ENCODE results near the gene CEP68.
"Not testable (repeated sequence)": the region's sequence is repeated elsewhere in the genome, so short reads cannot be mapped to it uniquely, and the experiment has no call there.

The CEP68 gene

GRCh38 chr2:65025453-65026123 is 30.6 kb upstream of the CEP68 start:
- no peaks in the 10 kb centered on the region for H3K27me3 Mint-ChIP-seq
- DNase-seq = no peak
- no peak overlapping the region for H3K27ac Mint-ChIP-seq
- peaks cover 29% of the 10 kb centered on the region for H3K36me3 Mint-ChIP-seq (ENCODE audit: low read depth)
- H3K9me3 Mint-ChIP-seq = no peaks in the 10 kb centered on the region
- H3K4me3 Mint-ChIP-seq = no peak overlapping the region
- H3K4me1 Mint-ChIP-seq (ENCODE audit: low read depth) = peaks cover 6% of the 10 kb centered on the region

GRCh38 chr2:65026154-65026553 is 30.1 kb upstream of the CEP68 start:
- Mint-ChIP-seq H3K4me1 (ENCODE audit: low read depth) (peaks cover 12% of the 10 kb centered on the region), H3K27ac (no peak overlapping the region)

GRCh38 chr2:65026704-65027464 is 29.3 kb upstream of the CEP68 start:
- Mint-ChIP-seq H3K9me3 (no peaks in the 10 kb centered on the region), H3K4me1 (ENCODE audit: low read depth) (peaks cover 19% of the 10 kb centered on the region), H3K27me3 (no peaks in the 10 kb centered on the region), H3K27ac (no peak overlapping the region), H3K4me3 (no peak overlapping the region), H3K36me3 (ENCODE audit: low read depth) (peaks cover 16% of the 10 kb centered on the region)
- no peak for DNase-seq

More at GRCh38 chr2:65026154-65026553, 30.1 kb upstream of the CEP68 start:
- no peak for DNase-seq
- H3K27me3 Mint-ChIP-seq = no peaks in the 10 kb centered on the region
- no peaks in the 10 kb centered on the region for H3K9me3 Mint-ChIP-seq
- no peak overlapping the region for H3K4me3 Mint-ChIP-seq
- peaks cover 24% of the 10 kb centered on the region for H3K36me3 Mint-ChIP-seq (ENCODE audit: low read depth)

- Mint-ChIP-seq H3K9me3 (no peaks in the 10 kb centered on the region), H3K27me3 (no peaks in the 10 kb centered on the region), H3K4me3 (no peak overlapping the region), H3K36me3 (ENCODE audit: low read depth) (peaks cover 8% of the 10 kb centered on the region), H3K27ac (no peak overlapping the region), H3K4me1 (ENCODE audit: low read depth) (peaks cover 27% of the 10 kb centered on the region)
- DNase-seq = no peak
Observed at GRCh38 chr2:65027616-65028244, 28.5 kb upstream of the CEP68 start.

- H3K9me3 Mint-ChIP-seq = no peaks in the 10 kb centered on the region
- DNase-seq = no peak
- no peak overlapping the region for H3K27ac Mint-ChIP-seq
- H3K27me3 Mint-ChIP-seq = no peaks in the 10 kb centered on the region
- peaks cover 26% of the 10 kb centered on the region for H3K4me1 Mint-ChIP-seq (ENCODE audit: low read depth)
- H3K36me3 Mint-ChIP-seq (ENCODE audit: low read depth) = no peaks in the 10 kb centered on the region
- no peak overlapping the region for H3K4me3 Mint-ChIP-seq
Observed at GRCh38 chr2:65030476-65031332, 25.5 kb upstream of the CEP68 start.

- no peaks in the 10 kb centered on the region for H3K36me3 Mint-ChIP-seq (ENCODE audit: low read depth)
- no peaks in the 10 kb centered on the region for H3K27me3 Mint-ChIP-seq
- H3K9me3 Mint-ChIP-seq = no peaks in the 10 kb centered on the region
- H3K4me3 Mint-ChIP-seq = peak overlapping the region; percentile 8
- peaks cover 23% of the 10 kb centered on the region for H3K4me1 Mint-ChIP-seq (ENCODE audit: low read depth)
- no peak for DNase-seq
- H3K27ac Mint-ChIP-seq = peak overlapping the region; percentile 19
Observed at GRCh38 chr2:65031341-65032018, 24.7 kb upstream of the CEP68 start.

- Mint-ChIP-seq H3K27ac (peak overlapping the region; percentile 19), H3K4me3 (peak overlapping the region; percentile 8), H3K36me3 (ENCODE audit: low read depth) (no peaks in the 10 kb centered on the region), H3K27me3 (no peaks in the 10 kb centered on the region), H3K4me1 (ENCODE audit: low read depth) (peaks cover 23% of the 10 kb centered on the region), H3K9me3 (no peaks in the 10 kb centered on the region)
- DNase-seq = peak; percentile 35
Observed at GRCh38 chr2:65032019-65032975, 23.9 kb upstream of the CEP68 start.

GRCh38 chr2:65033178-65033577 is 23.0 kb upstream of the CEP68 start:
- H3K4me3 Mint-ChIP-seq = no peak overlapping the region
- H3K36me3 Mint-ChIP-seq (ENCODE audit: low read depth) = no peaks in the 10 kb centered on the region
- DNase-seq = no peak
- no peaks in the 10 kb centered on the region for H3K9me3 Mint-ChIP-seq
- no peaks in the 10 kb centered on the region for H3K27me3 Mint-ChIP-seq
- peaks cover 23% of the 10 kb centered on the region for H3K4me1 Mint-ChIP-seq (ENCODE audit: low read depth)
- no peak overlapping the region for H3K27ac Mint-ChIP-seq

GRCh38 chr2:65033667-65034066 is 22.5 kb upstream of the CEP68 start:
- not testable (repeated sequence) for H3K9me3 Mint-ChIP-seq; H3K27me3 Mint-ChIP-seq; DNase-seq; H3K4me3 Mint-ChIP-seq; H3K36me3 Mint-ChIP-seq (ENCODE audit: low read depth); H3K27ac Mint-ChIP-seq
- peaks cover 23% of the 10 kb centered on the region for H3K4me1 Mint-ChIP-seq (ENCODE audit: low read depth)

- Mint-ChIP-seq H3K9me3 (no peaks in the 10 kb centered on the region), H3K36me3 (ENCODE audit: low read depth) (no peaks in the 10 kb centered on the region), H3K4me1 (ENCODE audit: low read depth) (peaks cover 26% of the 10 kb centered on the region), H3K27me3 (no peaks in the 10 kb centered on the region), H3K4me3 (no peak overlapping the region), H3K27ac (no peak overlapping the region)
- DNase-seq = no peak
Observed at GRCh38 chr2:65035351-65035943, 20.8 kb upstream of the CEP68 start.

- Mint-ChIP-seq H3K9me3 (no peaks in the 10 kb centered on the region), H3K4me1 (ENCODE audit: low read depth) (peaks cover 12% of the 10 kb centered on the region), H3K4me3 (no peak overlapping the region), H3K36me3 (ENCODE audit: low read depth) (no peaks in the 10 kb centered on the region), H3K27ac (no peak overlapping the region), H3K27me3 (no peaks in the 10 kb centered on the region)
- DNase-seq = no peak
Observed at GRCh38 chr2:65037178-65037577, 19.0 kb upstream of the CEP68 start.

- Mint-ChIP-seq H3K9me3 (peaks cover 11% of the 10 kb centered on the region), H3K4me1 (ENCODE audit: low read depth) (peaks cover 7% of the 10 kb centered on the region), H3K4me3 (no peak overlapping the region), H3K36me3 (ENCODE audit: low read depth) (peaks cover 12% of the 10 kb centered on the region), H3K27me3 (no peaks in the 10 kb centered on the region), H3K27ac (no peak overlapping the region)
- no peak for DNase-seq
Observed at GRCh38 chr2:65039640-65040039, 16.6 kb upstream of the CEP68 start.

Measured in activated T-cell treated with anti-CD3 and anti-CD28 coated beads, Interleukin-2, amount 50 U/mL, for 24 hours (primary cell).